Right lung (tissue), 5 donors: Measurements from ENCODE around the gene ASB13. TPM values are rescaled to one million over a fixed set of nuclear protein-coding genes. Genes with fewer than 3 reads are reported as not detected.
"Not testable (repeated sequence)": the region's sequence is repeated elsewhere in the genome, so short reads cannot be mapped to it uniquely, and the experiment has no call there.

Source experiments
- DNase-seq, 2 donors: peaks; one replicate each; pipeline ENCODE4 v3.0.0-alpha.2; 2013
- polyA plus RNA-seq, 5 donors: library from polyadenylated mRNA; unstranded; fragments of 120-200 nt; gene quantifications; one replicate each; pipeline versions ENCODE4 v1.2.1 to v1.2.3, GENCODE V29; 2013; ENCODE audit warnings: inconsistent platforms in 1 of 5, low replicate concordance in 1 of 5; ENCODE audit not compliant: insufficient read length in 5 of 5, insufficient read depth in 1 of 5

ASB13 gene
- polyA plus RNA-seq, 5 donors: 9.3 to 14.5 (median 11.0) TPM

GRCh38 chr10:5608608-5609220 is 57.7 kb downstream of the ASB13 start:
- no peak for DNase-seq

GRCh38 chr10:5607594-5607993 is 58.8 kb downstream of the ASB13 start:
- DNase-seq: no peak

GRCh38 chr10:5606864-5607263 is 59.5 kb downstream of the ASB13 start:
- DNase-seq: no peak

- DNase-seq: no peak
Measured at GRCh38 chr10:5606321-5606720, 60.1 kb downstream of the ASB13 start.

GRCh38 chr10:5604961-5605360 is 61.4 kb downstream of the ASB13 start:
- no peak for DNase-seq

- no peak for DNase-seq
Measured at GRCh38 chr10:5604236-5604925, 62.0 kb downstream of the ASB13 start.

GRCh38 chr10:5603848-5604170 is 62.6 kb downstream of the ASB13 start:
- no peak for DNase-seq

- no peak for DNase-seq
Measured at GRCh38 chr10:5603091-5603847, 63.1 kb downstream of the ASB13 start.

- no peak for DNase-seq
Measured at GRCh38 chr10:5601826-5602495, 64.4 kb downstream of the ASB13 start.

- no peak for DNase-seq
Measured at GRCh38 chr10:5600908-5601307, 65.5 kb downstream of the ASB13 start.

GRCh38 chr10:5599613-5600520 is 66.5 kb downstream of the ASB13 start:
- no peak for DNase-seq

GRCh38 chr10:5598085-5598690 is 68.2 kb downstream of the ASB13 start:
- DNase-seq: no peak

GRCh38 chr10:5596611-5597341 is 69.6 kb downstream of the ASB13 start:
- DNase-seq: no peak

- DNase-seq: no peak
Measured at GRCh38 chr10:5595994-5596471, 70.4 kb downstream of the ASB13 start.

- DNase-seq: no peak
Measured at GRCh38 chr10:5595591-5595990, 70.8 kb downstream of the ASB13 start.

GRCh38 chr10:5595095-5595494 is 71.3 kb downstream of the ASB13 start:
- no peak for DNase-seq

- no peak for DNase-seq
Measured at GRCh38 chr10:5594271-5595049, 71.9 kb downstream of the ASB13 start.

GRCh38 chr10:5593347-5593746 is 73.0 kb downstream of the ASB13 start:
- not testable (repeated sequence) for DNase-seq

GRCh38 chr10:5592070-5592469 is 74.3 kb downstream of the ASB13 start:
- DNase-seq: no peak
